8988T (cell line): Measurements from ENCODE around the gene RBBP8.
"Not testable (repeated sequence)": the region's sequence is repeated elsewhere in the genome, so short reads cannot be mapped to it uniquely, and the experiment has no call there.

ENCODE experiments used
- DNase-seq: peaks from one replicate; pipeline ENCODE4 v3.0.0; 2011

Gene RBBP8

GRCh38 chr18:22933206-22933965 lies at the start of gene RBBP8:
Gene RBBP8, plus strand, starts transcription at chr18:22933328. Its CDS starts 3,524 bp downstream, at chr18:22936852.
- DNase-seq, result peak; percentile 99

- no peak for DNase-seq
Measured at GRCh38 chr18:22883827-22884226, 49.3 kb upstream of the RBBP8 start.

- not testable (repeated sequence) for DNase-seq
Measured at GRCh38 chr18:22885694-22886093, 47.4 kb upstream of the RBBP8 start.

- DNase-seq, result no peak
Measured at GRCh38 chr18:22899421-22899820, 33.7 kb upstream of the RBBP8 start.

GRCh38 chr18:22900558-22901238 lies 32.4 kb upstream of the RBBP8 start:
- DNase-seq, result no peak

- no peak for DNase-seq
Measured at GRCh38 chr18:22902093-22902492, 31.0 kb upstream of the RBBP8 start.

GRCh38 chr18:22903248-22903647 lies 29.9 kb upstream of the RBBP8 start:
- DNase-seq, result not testable (repeated sequence)

GRCh38 chr18:22912149-22912548 lies 21.0 kb upstream of the RBBP8 start:
- no peak for DNase-seq

- no peak for DNase-seq
Measured at GRCh38 chr18:22912835-22913234, 20.3 kb upstream of the RBBP8 start.

- no peak for DNase-seq
Measured at GRCh38 chr18:22913861-22914260, 19.3 kb upstream of the RBBP8 start.

- no peak for DNase-seq
Measured at GRCh38 chr18:22914633-22915032, 18.5 kb upstream of the RBBP8 start.

GRCh38 chr18:22915337-22915736 lies 17.8 kb upstream of the RBBP8 start:
- no peak for DNase-seq

GRCh38 chr18:22921772-22922171 lies 11.4 kb upstream of the RBBP8 start:
- DNase-seq, result no peak

- DNase-seq, result no peak
Measured at GRCh38 chr18:22924589-22924988, 8.5 kb upstream of the RBBP8 start.

- no peak for DNase-seq
Measured at GRCh38 chr18:22926454-22926853, 6.7 kb upstream of the RBBP8 start.

- no peak for DNase-seq
Measured at GRCh38 chr18:22928339-22928738, 4.8 kb upstream of the RBBP8 start.

- peak; percentile 92 for DNase-seq
Measured at GRCh38 chr18:22930089-22930713, 2.9 kb upstream of the RBBP8 start.

GRCh38 chr18:22932885-22933205 lies 283 bp upstream of the RBBP8 start:
- DNase-seq, result no peak

GRCh38 chr18:22933966-22934423 lies 867 bp downstream of the RBBP8 start:
- no peak for DNase-seq

- DNase-seq, result no peak
Measured at GRCh38 chr18:22934789-22935188, 1.7 kb downstream of the RBBP8 start.

GRCh38 chr18:22935431-22935830 lies 2.3 kb downstream of the RBBP8 start:
- DNase-seq, result no peak

GRCh38 chr18:22936515-22936914 lies 3.4 kb downstream of the RBBP8 start:
- DNase-seq, result no peak

GRCh38 chr18:22939649-22940048 lies 6.5 kb downstream of the RBBP8 start:
- DNase-seq, result no peak

GRCh38 chr18:22943847-22944246 lies 10.7 kb downstream of the RBBP8 start:
- no peak for DNase-seq
